GM23338 (cell line): ENCODE measurements around the gene FARP1. TPM values are rescaled to one million over a fixed set of nuclear protein-coding genes. Genes with fewer than 3 reads are reported as not detected.

Source experiments
- ATAC-seq: fragments of 200-7000 bp; cut with Tn5 transposase; 3 replicates; pipeline ENCODE4 v1.9.1; 2020
- DNase-seq: peaks from one replicate; pipeline ENCODE4 v3.0.0-alpha.2; 2015; ENCODE audit warnings: low spot score
- H2AFZ ChIP-seq: fragments of 200-600 bp; sonication (generic); 2 replicates; pipeline ENCODE4 v1.8.0; 2016; ENCODE audit warnings: antibody characterized with exemption, mild to moderate bottlenecking, moderate library complexity
- H3F3A ChIP-seq: fragments of 200-600 bp; sonication (generic); replicated peaks from 2 replicates; pipeline ENCODE4 v1.8.0; 2017; ENCODE audit warnings: antibody characterized with exemption, mixed run types, low read depth
- H3K27ac ChIP-seq: fragments of 200-600 bp; sonication (generic); 2 replicates; pipeline ENCODE4 v1.6.1; 2016; ENCODE audit warnings: low read depth
- H3K27me3 ChIP-seq: fragments of 200-600 bp; sonication (generic); 2 replicates; pipeline ENCODE4 v1.8.0; 2016; ENCODE audit warnings: mild to moderate bottlenecking, mixed run types, moderate library complexity; ENCODE audit not compliant: insufficient read depth
- H3K36me3 ChIP-seq: fragments of 200-600 bp; sonication (generic); 2 replicates; pipeline ENCODE4 v1.8.0; 2016; ENCODE audit warnings: mild to moderate bottlenecking; ENCODE audit not compliant: insufficient read depth
- H3K4me1 ChIP-seq: fragments of 200-600 bp; sonication (generic); 2 replicates; pipeline ENCODE4 v1.8.0; 2016; ENCODE audit warnings: mild to moderate bottlenecking, moderate library complexity; ENCODE audit not compliant: insufficient read depth
- H3K4me2 ChIP-seq: fragments of 200-600 bp; sonication (generic); 2 replicates; pipeline ENCODE4 v1.7.1; 2017; ENCODE audit warnings: mixed run types
- H3K4me3 ChIP-seq: fragments of 200-600 bp; sonication (generic); 2 replicates; pipeline ENCODE4 v1.6.1; 2016; ENCODE audit warnings: mixed run types
- H3K79me2 ChIP-seq: fragments of 200-600 bp; sonication (generic); replicated peaks from 2 replicates; pipeline ENCODE4 v1.8.0; 2017; ENCODE audit warnings: mild to moderate bottlenecking; ENCODE audit not compliant: insufficient read depth
- H3K9me2 ChIP-seq: fragments of 200-600 bp; sonication (generic); 2 replicates; pipeline ENCODE4 v1.8.0; 2017; ENCODE audit not compliant: insufficient read depth
- H4K20me1 ChIP-seq: fragments of 200-600 bp; sonication (generic); replicated peaks from 2 replicates; pipeline ENCODE4 v1.8.0; 2017; ENCODE audit warnings: mild to moderate bottlenecking; ENCODE audit not compliant: insufficient read depth
- H3K27ac Mint-ChIP-seq: 2 replicates; pipeline ENCODE4 v1.8.0; 2020; ENCODE audit warnings: inconsistent platforms, mild to moderate bottlenecking, moderate library complexity, mixed read lengths
- H3K27me3 Mint-ChIP-seq: 3 replicates; pipeline ENCODE4 v1.8.0; 2022; ENCODE audit warnings: low read depth, mild to moderate bottlenecking, moderate library complexity, mixed read lengths, inconsistent platforms; ENCODE audit not compliant: insufficient read depth, poor library complexity
- H3K36me3 Mint-ChIP-seq: 3 replicates; pipeline ENCODE4 v1.8.0; 2021; ENCODE audit warnings: low read depth, mild to moderate bottlenecking, inconsistent platforms, moderate library complexity, mixed read lengths
- H3K4me1 Mint-ChIP-seq: 3 replicates; pipeline ENCODE4 v1.8.0; 2020; ENCODE audit warnings: mild to moderate bottlenecking, inconsistent platforms, mixed read lengths
- H3K4me3 Mint-ChIP-seq: 3 replicates; pipeline ENCODE4 v1.8.0; 2021; ENCODE audit warnings: moderate library complexity, mild to moderate bottlenecking, inconsistent platforms, mixed read lengths
- H3K9me3 Mint-ChIP-seq: 3 replicates; pipeline ENCODE4 v1.8.0; 2020; ENCODE audit warnings: moderate library complexity, mild to moderate bottlenecking, inconsistent platforms, mixed read lengths
- CREB1 ChIP-seq: fragments of 250-450 bp; sonication (Bioruptor Pico); IDR thresholded peaks from 2 replicates; pipeline ENCODE4 v1.5.0; 2020; ENCODE audit warnings: low read depth, mild to moderate bottlenecking, moderate library complexity
- CTCF ChIP-seq, 2 experiments: fragments of 200-600 bp in 1 of 2; sonication (generic) in 1 of 2; conservative IDR thresholded peaks; 2 replicates each; pipeline versions ENCODE4 v1.5.1 to v1.6.1; 2016 to 2017; ENCODE audit warnings: antibody characterized with exemption in 2 of 2, low read depth in 2 of 2, mild to moderate bottlenecking in 2 of 2, moderate library complexity in 1 of 2
- ETS1 ChIP-seq: IDR thresholded peaks from 2 replicates; pipeline ENCODE4 v1.6.1; 2016; ENCODE audit warnings: antibody characterized with exemption
- EZH2 ChIP-seq: fragments of 200-600 bp; sonication (generic); IDR thresholded peaks from one replicate; pipeline ENCODE4 v1.8.0; 2017; ENCODE audit warnings: antibody characterized with exemption, mild to moderate bottlenecking, low read depth; ENCODE audit not compliant: unreplicated experiment
- EZH2phosphoT487 ChIP-seq: fragments of 200-600 bp; sonication (generic); IDR thresholded peaks from one replicate; pipeline ENCODE4 v1.8.1; 2018; ENCODE audit warnings: antibody characterized with exemption; ENCODE audit not compliant: unreplicated experiment
- NANOG ChIP-seq: IDR thresholded peaks from 2 replicates; pipeline ENCODE4 v1.6.1; 2016; ENCODE audit warnings: antibody characterized with exemption, borderline replicate concordance
- STAT1 ChIP-seq: IDR thresholded peaks from one replicate; pipeline ENCODE4 v1.6.1; 2016; ENCODE audit warnings: antibody characterized with exemption; ENCODE audit not compliant: unreplicated experiment
- ZNF114 ChIP-seq: fragments of 250-450 bp; sonication (Bioruptor Pico); IDR thresholded peaks from 2 replicates; pipeline ENCODE4 v1.5.0; 2020; ENCODE audit warnings: mild to moderate bottlenecking, moderate library complexity
- ZNF331 ChIP-seq: fragments of 250-450 bp; sonication (Bioruptor Pico); IDR thresholded peaks from 2 replicates; pipeline ENCODE4 v1.5.0; 2020; ENCODE audit warnings: low read depth, mild to moderate bottlenecking, moderate library complexity
- polyA plus RNA-seq: library from polyadenylated mRNA; unstranded; fragments of >200 nt; fragmentation: Nextera tagmentation; extraction: Ambion mirVana; gene quantifications from 2 replicates; pipeline ENCODE4 v1.2.1, GENCODE V29; 2016
- total RNA-seq: library from RNA; depleted of rRNA; stranded (reverse); fragments of >200 nt; shearing (Covaris generic); gene quantifications from 2 replicates; pipeline ENCODE4 v1.2.3, GENCODE V29; 2014

The FARP1 gene
- total and polyA plus RNA-seq, 2 experiments from 2014 or later = 53.6 to 82.5 TPM

- TF ChIP-seq CREB1 (no peak), NANOG (no peak), EZH2 (no peak), ZNF331 (CRISPR knock-in tag) (no peak), ZNF114 (no peak), ETS1 (no peak)
- H3K27me3 ChIP-seq = no peaks in the 10 kb centered on the region
- Mint-ChIP-seq H3K9me3 (peaks cover 31% of the 10 kb centered on the region), H3K4me1 (peaks cover 37% of the 10 kb centered on the region), H3K27ac (peak overlapping the region; percentile 84; the same call in 1 of the 2 replicates), H3K36me3 (peaks cover 48% of the 10 kb centered on the region), H3K4me3 (no peak overlapping the region), H3K27me3 (peaks cover 11% of the 10 kb centered on the region)
- H3K79me2 ChIP-seq = peaks cover 68% of the 10 kb centered on the region
- no peak overlapping the region for H3K4me3 ChIP-seq
- ATAC-seq (no peak), DNase-seq (no peak)
- H3K9me2 ChIP-seq = no peaks in the 10 kb centered on the region
- peak overlapping the region; percentile 55; the same call in 1 of the 2 replicates for H3K27ac ChIP-seq
- no peak overlapping the region for H3K4me2 ChIP-seq
- H3K4me1 ChIP-seq = peaks cover 14% of the 10 kb centered on the region
- 0 out of 2 replicates have a peak, but pooled peaks cover 3% of the 10 kb centered on the region for H3F3A ChIP-seq
- H4K20me1 ChIP-seq = no peaks in the 10 kb centered on the region; the same call in 1 of the 2 replicates
- H2AFZ ChIP-seq = no peak overlapping the region
- peaks cover 6% of the 10 kb centered on the region; the same call in 1 of the 2 replicates for H3K36me3 ChIP-seq
Measured at GRCh38 chr13:98213354-98213753, 70.5 kb downstream of the FARP1 start.

- ATAC-seq (peak; percentile 48), DNase-seq (no peak)
- Mint-ChIP-seq H3K27me3 (peaks cover 11% of the 10 kb centered on the region), H3K27ac (peak overlapping the region; percentile 78), H3K4me3 (no peak overlapping the region), H3K4me1 (peaks cover 37% of the 10 kb centered on the region), H3K36me3 (peaks cover 43% of the 10 kb centered on the region), H3K9me3 (peaks cover 28% of the 10 kb centered on the region)
- H3K27ac ChIP-seq = peak overlapping the region; percentile 55; the same call in 1 of the 2 replicates
- no peak overlapping the region for H3K4me3 ChIP-seq
- no peaks in the 10 kb centered on the region for H3K27me3 ChIP-seq
- H3K36me3 ChIP-seq = peaks cover 6% of the 10 kb centered on the region; the same call in 1 of the 2 replicates
- H4K20me1 ChIP-seq = no peaks in the 10 kb centered on the region; the same call in 1 of the 2 replicates
- no peak for TF ChIP-seq CREB1
- no peak for TF ChIP-seq NANOG
- no peak for TF ChIP-seq EZH2phosphoT487
- no peak for TF ChIP-seq EZH2
- no peak for TF ChIP-seq ZNF114
- TF ChIP-seq STAT1 = no peak
- TF ChIP-seq ETS1 = no peak
- no peak for TF ChIP-seq ZNF331 (CRISPR knock-in tag)
- no peak for TF ChIP-seq CTCF (conservative IDR thresholded peaks at IDR 0.05; ENCODE audit: low read depth in 2 of 2)
- no peaks in the 10 kb centered on the region for H3K9me2 ChIP-seq
- 0 out of 2 replicates have a peak, but pooled peaks cover 3% of the 10 kb centered on the region for H3F3A ChIP-seq
- no peak overlapping the region for H2AFZ ChIP-seq
- H3K4me2 ChIP-seq = no peak overlapping the region
- H3K4me1 ChIP-seq = peaks cover 14% of the 10 kb centered on the region
- peaks cover 70% of the 10 kb centered on the region for H3K79me2 ChIP-seq
Measured at GRCh38 chr13:98214008-98214643, 71.2 kb downstream of the FARP1 start.
